DMS 273 treated with DMSO at 0.1 percent for 48 hours (cell line): ENCODE results near the gene PTPRN2.

Experiments used
- DNase-seq: peaks from one replicate; lab custom pipeline; 2025; lab: John Stamatoyannopoulos, UW

The PTPRN2 gene

DNA sequence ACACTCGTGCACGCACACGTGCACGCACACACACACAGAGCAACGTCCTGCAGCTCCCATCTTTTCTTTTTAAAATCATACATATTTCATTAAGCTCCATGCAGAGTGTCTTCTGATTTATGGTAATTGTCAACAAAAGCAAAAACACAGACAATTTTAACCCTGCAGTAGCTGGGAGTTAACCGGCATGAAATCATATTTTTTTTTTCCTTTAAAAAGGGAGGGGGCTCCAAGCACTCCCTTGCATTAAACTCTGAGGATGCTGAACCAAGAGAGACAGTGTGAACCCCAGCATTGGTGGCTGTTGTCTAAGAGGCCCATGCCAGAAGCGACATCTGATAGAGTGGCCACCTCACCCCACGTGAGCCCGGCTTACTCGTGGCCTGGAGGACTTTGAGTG lies 708.2 kb downstream of the PTPRN2 start:
- DNase-seq = no peak

DNA sequence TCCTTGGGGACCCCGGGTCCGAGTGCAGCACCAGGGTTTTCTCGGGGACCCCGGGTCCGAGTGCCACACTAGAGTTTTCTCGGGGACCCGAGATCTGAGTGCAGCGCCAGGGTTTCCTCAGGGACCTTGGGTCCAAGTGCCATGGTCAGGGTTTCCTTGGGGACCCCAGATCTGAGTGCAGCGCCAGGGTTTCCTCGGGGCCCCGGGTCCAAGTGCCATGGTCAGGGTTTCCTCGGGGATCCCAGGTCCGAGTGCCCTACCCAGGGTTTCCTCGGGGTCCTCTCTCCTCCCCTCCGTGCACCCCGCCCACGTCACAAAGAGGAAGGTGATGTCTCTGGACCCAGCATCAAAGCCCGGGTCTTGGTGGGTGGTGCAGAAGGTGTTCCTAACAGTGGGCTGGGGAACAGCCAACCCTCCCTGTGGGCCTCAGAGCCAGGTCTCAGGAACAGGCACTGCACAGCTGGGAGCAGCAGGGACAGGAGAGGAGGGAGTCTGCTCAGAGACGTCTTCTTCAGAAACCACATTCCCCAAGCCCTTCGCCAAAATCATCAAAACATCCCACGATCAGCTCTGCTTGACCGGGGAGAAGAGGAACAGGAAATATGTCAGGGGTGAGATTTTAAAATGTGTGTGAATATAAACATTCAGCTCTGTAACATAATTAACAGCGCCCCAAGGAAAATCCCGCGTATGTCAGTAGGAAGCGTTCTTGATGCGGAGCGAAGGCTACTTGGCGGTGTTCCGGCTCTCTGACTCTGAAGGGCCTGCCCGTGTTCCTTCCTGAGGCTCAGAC lies 710.1 kb downstream of the PTPRN2 start:
- DNase-seq = no peak

DNA sequence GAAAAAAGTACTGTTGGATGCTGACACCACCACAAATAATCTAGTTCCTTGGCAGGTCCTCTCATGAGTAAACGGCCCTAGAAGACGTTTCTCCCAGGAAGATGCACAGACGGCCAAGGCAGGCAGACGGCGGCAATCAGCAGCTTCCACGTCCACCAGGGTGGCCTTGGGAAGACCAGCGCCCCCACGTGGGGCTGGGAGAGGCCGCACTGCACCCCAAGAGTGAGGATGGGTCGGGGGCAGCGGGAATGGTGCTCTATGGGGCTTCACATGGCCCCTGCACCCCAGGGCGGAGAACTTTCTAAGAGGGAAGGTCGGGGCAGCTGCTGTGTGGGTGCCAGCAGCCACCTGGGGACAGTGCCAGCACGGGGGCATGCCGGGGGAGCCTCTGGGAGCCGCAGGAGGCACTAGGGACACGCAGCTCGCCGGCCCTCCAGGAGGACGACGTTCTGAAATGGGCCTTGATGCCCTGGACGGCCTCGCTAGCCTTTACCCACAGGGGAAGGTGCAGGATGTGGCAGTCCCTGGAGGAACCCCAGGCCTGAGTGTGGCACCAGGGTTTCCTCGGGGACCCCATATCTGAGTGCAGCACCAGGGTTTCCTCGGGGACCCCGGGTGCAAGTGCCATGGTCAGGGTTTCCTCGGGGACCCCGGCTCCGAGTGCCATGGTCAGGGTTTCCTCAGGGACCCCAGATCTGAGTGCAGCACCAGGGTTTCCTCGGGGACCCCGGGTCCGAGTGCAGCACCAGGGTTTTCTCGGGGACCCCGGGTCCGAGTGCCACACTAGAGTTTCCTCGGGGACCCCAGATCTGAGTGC lies 710.9 kb downstream of the PTPRN2 start:
- DNase-seq = no peak

DNA sequence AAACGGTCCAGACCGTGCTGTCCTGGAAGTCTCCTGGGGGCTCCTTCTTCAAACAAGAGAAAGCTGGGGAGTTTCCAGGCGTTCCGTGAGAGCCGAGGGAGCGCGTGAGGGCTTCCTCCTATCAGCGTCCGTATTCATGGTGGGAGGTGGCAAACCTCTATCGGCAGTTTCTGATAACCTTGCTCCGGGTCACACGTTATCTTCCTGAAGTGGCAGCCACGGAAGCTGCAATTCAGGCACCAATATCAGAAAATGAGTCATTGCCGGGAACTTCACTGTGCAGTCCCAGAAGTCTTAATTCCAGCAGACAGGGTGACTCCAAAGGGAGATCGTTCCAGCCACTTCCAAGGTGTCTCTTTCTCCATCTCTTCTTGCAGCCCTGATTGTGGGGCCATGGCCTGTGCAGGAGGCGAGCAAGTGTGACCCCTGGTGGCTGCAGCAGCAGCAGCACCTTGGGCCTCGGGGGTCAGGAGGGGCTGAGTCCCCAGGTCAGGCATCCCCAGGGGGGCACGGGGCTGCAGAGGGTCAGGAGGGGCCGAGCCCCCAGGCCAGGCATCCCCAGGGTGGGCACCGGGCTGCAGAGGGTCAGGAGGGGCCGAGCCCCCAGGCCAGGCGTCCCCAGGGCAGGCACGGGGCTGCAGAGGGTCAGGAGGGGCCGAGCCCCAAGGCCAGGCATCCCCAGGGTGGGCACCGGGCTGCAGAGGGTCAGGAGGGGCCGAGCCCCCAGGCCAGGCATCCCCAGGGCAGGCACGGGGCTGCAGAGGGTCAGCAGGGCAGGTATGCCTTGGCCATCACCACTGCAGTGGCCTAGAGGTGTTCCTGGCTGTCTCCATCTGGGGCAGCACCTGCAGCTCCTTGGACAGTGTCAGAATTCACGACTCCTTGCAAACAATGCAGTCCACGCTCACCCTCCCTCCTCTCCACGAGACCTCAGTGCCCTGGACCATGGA lies 712.1 kb downstream of the PTPRN2 start:
- no peak for DNase-seq

DNA sequence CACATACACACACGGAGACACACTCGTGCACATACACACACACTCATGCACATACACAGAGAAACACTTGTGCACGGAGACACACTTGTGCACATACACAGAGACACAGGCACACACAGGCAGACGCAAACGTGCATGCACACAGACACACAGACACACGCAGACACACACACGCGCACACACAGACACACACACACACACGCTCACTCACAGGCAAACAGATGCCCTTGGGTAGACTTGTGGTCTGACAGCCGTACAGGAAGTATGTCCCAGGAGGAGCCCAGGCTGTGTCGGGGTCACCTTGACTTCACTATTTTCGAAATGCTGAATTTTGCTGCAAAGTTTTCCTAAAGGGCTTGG lies 712.8 kb downstream of the PTPRN2 start:
- no peak for DNase-seq

DNA sequence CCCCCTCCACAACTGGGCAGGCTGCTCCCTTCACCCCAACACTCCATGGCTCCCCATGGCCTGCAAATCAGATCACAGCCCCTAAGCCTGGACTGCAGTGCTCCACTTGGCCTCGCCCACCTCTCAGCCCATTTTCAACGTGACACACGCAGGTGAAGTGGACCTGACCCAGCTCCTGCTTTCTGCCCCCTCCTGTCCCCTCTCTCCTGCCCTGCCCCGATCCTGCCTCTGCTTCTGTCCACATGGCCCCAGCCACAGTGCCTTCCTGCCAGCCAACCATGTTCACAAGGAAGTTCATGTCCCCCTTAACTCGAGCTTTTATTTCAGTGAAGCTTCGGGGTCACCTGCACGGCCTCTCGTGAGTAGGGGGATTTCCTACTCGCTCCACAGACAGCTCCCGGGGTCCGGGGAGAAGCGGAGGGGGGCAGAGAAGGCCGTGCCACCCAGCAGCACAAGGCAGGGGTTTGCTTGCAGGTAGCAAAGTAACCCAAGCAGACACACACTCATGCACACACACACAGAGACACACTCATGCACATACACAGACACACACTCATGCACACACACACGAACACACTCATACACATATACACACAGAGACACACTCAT lies 713.3 kb downstream of the PTPRN2 start:
- DNase-seq = no peak

DNA sequence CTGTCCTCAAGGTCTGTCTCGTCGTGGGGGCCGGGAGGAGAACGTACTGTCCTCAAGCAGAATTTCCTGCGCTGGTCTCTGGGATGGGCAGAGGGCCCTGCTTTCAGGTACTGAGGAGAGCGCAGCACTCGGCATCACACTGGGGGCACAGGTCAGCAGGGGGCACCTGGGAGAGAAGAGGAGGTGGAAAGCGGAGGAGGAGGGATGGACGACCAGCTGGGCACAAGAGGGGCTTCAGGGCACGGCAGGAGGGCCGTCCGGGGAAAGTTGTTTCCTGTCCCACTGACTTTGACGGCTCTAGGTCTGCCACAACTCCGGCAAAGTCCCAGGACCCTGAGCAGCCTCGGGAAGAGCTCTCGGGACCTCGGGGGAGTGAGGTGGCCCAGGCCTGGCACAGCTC lies 714.0 kb downstream of the PTPRN2 start:
- no peak for DNase-seq

DNA sequence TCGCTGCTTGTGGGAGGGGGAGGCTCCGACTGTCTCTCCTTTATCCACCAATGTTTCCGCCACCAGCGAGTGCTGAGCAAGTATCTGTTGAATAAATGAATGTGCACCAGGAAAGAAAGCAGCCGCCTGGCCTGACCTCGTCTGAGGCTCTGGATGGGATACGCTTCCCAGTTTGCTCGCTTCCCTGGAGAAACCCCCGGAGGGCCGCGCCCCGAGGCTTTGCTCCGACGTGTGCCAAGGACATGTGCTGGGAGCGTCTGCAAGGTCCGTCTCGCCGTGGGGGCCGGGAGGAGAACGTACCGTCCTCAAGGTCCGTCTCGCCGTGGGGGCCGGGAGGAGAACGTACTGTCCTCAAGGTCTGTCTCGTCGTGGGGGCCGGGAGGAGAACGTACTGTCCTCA lies 714.4 kb downstream of the PTPRN2 start:
- DNase-seq = no peak

DNA sequence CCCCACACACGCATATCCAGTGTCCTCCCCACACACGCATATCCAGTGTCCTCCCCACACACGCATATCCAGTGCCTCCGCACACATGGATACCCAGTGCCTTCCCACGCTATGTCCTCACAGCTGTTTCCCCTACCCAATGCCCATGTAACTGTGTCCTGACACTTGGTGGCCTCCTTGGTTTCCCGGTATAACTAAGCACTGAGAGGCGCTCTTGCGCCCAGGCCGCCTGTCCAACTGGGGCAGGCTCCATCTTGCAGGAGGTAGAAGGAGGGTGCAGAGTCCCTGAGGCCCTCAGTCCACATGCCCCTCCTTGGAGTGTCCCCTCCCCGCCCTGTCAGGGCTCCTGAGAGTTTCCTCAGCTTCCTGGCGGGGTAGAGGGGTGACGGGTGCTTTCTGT lies 715.2 kb downstream of the PTPRN2 start:
- DNase-seq = no peak

DNA sequence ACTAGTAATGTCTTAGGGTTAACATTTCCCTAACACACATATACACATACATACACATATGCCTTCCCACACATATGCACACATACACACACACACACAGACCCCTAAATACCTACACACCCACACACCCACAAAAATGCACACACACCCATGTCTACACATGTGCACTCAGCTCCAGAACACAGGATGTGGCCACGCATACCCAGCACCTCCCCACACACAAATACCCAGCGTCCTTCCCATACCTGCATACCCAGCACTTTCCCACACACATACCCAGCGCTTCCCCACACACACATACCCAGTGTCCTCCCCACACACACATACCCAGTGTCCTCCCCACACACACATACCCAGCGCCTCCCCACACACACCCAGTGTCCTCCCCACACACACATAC lies 715.9 kb downstream of the PTPRN2 start:
- DNase-seq = no peak

DNA sequence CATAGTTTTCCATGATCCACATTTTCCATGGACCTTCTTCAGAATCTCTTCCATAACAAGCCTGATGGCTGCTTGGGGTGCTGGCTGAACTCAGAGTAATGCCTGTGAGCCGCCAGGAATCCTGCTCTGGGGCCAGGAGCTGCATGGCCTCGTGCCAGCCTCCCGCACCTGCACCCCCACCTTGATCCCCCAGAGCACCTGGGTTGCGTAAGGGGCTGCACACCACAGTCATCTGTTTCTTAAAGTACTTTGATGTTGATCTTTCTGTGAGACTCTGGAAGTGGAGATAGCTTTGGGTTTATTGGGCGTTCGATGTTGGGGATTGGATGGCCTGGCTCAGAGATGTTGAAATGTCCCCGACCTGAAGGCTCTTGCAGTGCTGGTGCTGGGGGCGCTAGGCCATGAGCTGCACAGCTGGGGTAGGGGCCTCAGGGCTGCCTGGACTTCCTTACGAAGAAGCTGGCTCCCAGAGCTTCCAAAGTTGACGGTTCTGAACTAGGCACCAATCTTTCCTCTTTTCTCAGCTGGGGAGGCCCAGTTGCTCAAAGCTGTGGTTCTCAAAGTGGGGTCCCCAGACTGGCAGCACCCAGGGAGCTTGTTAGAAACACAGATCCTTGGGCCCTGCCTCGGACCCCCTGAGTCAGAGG lies 716.9 kb downstream of the PTPRN2 start:
- no peak for DNase-seq

DNA sequence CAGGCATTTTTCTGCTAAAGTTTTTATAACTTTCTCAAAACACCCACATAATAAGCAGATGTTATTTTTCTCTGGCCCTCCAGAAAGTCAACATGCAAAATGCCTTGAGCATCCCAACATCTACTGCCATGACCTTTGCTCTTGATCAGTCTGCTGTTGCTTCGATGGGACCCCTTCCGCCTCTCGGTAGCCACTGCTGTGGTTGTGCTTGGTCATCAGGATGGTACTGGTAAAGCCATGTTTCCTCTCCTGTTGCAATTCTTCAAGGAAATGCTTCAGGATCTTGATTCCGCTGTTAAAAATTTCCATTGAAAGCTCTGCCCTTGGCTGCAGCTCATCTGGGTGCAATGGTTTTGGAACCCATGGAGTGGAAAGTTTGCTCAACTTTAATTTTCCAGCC lies 717.8 kb downstream of the PTPRN2 start:
- no peak for DNase-seq

DNA sequence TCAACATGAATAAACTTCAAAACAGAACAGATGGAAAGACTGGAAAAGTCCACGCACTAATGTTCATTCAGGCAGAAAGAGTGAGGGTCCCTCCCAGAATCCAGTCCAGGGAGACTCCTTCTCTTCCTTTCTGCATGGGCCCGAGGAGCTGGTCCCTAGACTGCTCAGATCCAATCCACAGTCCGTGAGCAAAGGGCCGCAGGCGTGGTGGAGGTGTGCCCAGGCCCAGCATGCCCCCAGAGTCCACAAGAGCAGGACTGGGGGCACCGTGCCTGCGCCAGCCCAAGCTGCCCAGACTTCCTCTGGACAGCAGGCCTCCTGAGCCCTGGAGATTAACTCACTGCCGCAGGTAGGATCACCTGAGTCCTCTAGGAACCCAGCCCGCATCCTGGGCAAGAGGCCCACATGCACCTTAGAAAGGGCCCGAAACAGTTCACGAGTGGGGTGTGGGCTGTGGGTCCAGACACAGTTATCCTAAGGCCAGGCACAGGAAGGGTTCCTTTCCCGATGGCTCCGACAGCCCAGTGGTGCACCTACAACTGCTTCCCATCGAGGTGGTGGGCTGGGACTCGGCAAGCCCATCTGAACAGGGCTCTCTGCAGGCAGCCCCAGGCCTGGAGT lies 719.8 kb downstream of the PTPRN2 start:
- no peak for DNase-seq

DNA sequence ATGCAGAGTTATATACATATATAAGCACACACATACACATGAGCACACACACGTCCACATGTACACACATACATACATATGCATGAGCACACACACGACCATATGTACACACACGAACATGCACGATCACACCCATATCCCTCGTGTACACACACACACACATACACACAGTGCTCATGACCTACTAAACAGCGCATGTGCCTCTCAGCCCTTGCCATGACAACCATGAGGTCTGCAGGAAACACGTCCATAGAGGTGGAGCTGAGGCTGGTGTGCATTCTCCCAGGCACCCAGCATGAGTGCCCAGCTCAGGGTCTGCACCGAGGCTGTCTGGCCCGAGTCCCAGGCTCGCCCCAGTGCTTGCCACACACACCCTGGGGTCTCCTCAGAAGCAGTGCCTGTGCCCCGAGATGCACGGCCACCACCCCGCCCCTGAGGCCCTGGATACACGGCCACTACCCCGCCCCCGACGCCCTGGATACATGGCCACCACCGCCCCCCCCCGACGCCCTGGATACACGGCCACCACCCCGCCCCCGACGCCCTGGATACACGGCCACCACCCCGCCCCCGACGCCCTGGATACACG lies 721.2 kb downstream of the PTPRN2 start:
- no peak for DNase-seq

DNA sequence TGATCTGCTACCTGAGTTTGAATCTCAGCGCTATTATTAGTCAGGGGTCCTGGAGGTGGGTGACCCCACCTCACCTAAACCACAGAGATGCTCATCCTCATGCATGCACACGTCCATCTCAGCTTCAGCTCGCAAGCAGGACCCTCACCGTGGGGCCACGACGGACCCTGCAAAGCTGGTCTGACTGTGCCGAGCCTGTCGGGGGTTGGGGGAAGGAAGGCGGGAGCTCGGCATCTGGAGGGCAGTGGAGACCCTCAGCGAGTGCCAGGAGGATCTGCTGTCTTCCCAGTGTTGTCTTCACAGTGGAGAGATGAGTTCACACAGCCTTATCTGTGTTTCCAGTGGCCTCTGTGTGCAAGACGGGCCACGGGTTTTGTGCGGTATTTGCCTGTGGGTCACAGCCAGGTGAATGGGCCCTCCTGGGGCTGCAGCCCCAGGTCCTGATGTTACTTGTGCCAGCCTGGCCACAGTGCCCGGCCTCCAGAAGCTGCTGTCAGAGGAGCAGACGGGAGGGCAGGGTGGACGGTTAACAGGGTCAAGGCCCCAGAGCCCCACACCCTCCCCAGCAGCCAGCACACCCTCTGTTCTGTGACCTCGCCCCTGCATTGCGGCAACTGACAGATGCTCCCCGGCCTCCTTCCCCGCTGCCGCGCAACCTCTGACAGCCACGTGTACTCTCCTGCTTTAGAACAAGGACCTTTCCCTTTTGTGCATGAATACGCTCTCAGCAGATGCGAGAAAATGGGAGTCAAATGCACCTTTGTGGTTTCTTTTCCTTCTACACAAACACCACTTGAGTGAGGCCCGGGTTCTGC lies 722.1 kb downstream of the PTPRN2 start:
- no peak for DNase-seq

DNA sequence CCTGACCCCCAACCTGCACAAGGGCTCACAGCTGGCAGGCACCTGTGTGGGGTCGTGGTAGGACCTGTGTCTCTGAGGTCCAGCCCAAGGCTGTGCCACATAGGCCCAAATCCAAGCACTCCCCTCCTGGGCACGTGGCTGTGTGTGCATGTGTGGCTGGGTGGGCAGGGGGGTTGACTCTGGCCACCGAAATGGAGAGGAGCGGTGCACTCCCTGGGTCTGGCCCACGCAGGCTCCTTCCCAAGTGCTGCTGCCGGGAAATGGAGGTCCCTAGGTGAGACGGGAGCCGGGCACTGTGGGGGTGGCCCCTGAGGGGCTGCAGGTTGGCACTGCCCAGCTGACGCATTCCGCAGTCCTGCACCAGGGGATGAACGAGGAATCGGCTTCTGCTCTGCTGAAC lies 722.7 kb downstream of the PTPRN2 start:
- no peak for DNase-seq

DNA sequence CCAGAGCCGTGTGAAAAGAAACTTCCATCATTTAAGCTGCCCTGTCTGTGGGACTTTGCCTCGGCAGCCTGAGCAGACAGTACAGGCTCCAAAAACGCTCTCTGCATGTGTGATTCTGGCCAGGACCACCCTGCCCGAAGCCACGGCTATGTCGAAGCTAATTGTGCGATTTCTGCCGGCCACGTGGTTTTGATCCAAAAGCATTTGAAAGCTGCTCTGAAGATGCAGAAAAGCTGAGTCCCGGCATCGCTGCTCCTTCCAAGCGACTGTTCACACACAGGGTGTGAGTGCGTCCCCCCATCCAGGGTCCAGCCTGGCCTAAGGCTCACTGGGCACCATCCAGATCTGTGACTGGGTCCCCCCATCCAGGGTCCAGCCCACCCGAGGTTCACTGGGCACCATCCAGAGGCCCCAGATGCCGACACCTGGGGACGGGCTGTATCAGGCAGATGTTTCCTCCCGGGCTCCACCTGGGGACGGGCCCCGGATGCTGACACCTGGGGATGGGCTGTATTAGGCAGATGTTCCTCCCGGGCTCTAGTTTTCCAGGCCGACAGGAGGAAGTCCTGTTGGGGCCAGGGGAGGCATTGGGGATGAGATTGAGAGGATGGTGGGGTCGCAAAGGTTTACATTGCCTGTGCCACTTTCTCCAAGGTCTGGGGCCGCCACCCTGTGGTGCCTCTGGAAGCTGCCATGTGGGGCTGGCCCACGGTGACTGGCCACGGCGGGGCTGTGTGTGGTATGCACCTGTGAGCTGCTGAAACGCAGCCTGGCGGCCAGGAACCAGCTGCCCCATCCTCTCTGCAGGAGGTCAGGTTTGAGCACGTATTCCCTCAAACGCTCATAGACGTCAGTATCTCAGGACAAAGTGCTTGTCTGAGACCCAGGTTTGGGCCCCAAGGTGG lies 723.5 kb downstream of the PTPRN2 start:
- no peak for DNase-seq

DNA sequence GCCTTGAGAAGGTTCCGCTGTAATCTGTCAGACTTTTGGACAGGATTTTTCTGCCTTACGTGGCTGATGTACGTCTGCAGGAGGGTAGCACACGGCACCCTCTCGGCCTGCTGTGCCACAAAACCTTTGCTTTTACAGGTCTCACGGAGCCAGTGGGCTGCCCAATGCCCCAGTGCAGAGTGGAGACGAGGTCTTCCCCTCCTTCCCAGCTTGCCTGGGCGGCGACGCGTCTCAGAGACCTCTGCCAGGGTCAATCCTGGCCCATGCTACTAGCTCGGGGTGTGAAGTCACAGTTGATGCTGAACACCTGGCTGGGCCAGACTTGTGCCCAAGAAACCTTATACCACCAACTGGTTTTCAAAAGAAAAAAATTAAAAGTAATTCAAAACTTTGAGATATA lies 724.4 kb downstream of the PTPRN2 start:
- no peak for DNase-seq

DNA sequence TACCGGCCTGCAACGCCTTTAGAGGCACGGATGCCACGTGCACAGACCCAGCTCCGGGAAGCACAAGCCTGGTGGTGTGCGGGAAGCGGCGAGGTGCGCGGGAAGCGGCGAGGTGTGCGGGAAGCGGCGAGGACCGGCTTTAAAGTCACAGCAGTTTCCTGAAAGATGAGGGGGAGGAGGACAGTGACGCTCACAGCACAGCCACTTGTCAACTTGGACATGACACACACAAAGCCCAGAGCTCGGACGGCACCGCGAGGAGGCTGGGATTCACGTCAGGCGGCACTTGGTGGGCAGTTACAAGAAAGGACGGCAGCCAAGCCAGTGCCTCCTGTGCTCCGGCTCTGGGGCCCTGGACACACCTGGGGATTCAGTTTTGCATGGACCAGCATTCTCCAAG lies 724.9 kb downstream of the PTPRN2 start:
- no peak for DNase-seq
